NCI-H1436 treated with DMSO at 0.1 percent for 48 hours (cell line): ENCODE data around the gene PTGDS.

Experiments used
- DNase-seq: peaks from one replicate; lab custom pipeline; 2025; lab: John Stamatoyannopoulos, UW

Gene PTGDS

DNA sequence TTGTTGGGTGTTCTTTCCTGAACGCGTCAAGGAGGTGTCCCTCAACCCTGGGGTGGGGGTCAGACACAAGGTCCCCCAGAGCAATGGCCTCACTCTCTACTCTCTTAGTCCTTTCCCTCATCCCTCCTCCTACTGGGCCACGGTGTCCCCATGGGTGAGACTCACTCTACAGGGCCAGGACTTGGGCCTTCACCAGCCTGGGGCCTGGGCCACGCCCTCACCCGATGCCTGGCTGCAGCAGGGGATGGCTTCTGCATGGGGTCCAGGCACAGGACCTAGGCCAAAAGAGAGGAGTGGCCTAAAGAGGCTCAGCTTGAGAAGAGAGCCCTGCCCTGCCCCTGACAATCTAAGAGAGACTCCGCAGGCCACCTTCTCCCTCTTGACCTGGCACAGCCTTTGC lies 19.4 kb upstream of the PTGDS start:
- no peak for DNase-seq

DNA sequence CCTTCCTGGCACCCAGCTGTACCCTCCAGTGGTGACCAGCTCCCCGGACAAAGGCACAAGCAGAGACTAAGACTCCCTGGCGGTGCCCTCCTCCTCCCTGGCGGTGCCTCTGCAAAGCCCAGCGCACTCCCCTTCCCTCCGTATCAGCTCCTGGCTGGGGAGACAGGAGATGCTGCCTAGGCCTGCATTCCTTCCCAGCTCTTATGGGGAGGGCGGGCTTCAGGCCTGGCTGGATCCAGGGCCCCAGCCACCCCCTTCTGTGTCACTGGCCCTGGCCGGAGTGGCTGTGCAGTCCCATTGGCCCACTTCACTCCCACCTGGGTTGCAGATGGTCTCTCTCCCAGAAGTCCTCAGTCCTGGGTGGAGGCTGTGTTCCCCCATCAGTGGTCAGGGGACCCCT lies 18.8 kb upstream of the PTGDS start:
- no peak for DNase-seq

DNA sequence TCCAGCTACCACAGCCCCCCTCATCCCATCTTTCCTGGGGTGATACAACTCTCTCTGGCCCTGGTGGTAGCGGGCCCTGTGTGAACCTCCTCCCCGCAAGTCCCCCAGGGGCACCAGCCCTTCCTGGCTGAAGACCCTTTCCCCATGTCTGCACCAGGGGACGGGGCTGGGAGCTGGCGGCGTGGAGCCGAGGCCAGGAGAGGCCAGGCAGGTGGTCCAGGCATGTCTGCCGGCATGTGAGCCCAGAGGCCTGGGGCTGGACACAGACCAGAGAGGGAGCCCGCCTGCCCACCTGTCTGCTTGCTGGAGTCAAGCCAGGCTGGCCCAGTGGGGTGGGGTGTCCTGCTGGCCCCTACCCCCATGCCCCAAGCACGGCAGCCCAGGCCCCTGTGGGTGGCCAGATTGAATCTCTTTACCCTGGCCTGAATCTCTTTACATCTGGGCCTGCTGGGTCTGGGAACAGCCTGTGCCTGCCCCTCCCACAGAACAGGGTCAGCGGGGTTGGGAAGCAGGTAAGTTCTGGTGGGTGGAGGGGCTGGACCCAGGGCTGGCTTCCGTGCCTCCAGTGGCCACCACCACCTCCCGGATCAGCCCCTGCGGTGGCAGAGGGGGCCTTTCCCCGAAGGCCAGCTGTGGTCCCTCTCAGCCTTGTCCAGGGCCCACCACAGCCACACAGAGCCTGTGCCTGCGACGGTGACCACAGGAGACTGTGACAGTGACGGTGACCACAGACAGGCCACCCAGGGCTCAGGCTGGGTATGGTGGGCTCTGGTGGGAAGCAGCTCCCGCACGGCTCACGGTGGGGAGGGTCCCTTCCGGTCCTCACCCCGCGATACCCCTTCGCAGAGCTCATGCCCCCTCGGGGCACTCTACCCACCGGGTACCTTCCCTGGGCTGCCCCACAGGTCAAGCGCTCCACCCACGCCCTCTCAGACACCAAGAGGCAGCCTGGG lies 18.1 kb upstream of the PTGDS start:
- no peak for DNase-seq

DNA sequence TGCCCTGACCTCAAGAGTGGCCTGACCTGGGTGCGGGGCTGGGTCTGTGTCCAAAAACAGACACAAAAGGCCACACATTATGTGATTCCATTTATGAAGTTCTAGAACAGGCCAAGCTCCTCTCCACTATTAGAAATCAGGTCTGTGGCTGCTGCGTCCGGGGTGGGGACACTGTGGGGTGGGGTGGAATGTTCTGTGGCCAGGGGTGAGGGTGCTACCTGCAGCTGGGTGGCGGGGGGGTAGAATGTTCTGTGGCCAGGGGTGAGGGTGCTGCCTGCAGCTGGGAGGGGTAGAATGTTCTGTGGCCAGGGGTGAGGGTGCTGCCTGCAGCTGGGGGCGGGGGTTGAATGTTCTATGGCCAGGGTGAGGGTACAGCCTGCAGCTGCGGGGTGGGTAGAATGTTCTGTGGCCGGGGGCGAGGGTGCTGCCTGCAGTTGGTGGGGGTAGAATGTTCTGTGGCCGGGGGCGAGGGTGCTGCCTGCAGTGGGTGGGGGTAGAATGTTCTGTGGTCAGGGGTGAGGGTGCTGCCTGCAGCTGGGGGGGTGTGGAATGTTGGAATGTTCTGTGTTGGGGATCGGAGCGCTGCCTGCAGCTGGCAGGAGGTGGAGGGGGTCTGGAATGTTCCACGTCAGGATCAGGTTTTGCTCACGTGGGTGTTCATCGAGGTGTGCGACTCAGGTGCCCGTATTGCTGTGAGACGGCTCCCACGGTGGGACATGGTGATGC lies 16.9 kb upstream of the PTGDS start:
- no peak for DNase-seq

DNA sequence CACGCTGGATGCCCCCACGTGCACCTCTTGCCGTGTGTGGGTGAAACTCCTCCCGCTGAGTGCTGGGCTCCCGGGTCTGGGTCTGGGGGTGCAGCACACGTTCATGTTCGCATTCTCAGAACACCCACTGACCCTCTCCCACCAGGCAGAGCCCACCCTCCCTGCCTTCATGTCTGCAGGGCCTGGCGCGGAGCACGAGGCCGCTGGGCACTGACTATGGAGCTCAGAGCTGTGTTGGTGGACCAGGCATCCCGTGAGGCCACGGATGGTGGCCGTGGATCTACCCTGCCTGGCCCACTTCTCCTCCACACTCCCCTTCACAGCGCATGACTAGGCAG lies 16.4 kb upstream of the PTGDS start:
- DNase-seq: no peak

DNA sequence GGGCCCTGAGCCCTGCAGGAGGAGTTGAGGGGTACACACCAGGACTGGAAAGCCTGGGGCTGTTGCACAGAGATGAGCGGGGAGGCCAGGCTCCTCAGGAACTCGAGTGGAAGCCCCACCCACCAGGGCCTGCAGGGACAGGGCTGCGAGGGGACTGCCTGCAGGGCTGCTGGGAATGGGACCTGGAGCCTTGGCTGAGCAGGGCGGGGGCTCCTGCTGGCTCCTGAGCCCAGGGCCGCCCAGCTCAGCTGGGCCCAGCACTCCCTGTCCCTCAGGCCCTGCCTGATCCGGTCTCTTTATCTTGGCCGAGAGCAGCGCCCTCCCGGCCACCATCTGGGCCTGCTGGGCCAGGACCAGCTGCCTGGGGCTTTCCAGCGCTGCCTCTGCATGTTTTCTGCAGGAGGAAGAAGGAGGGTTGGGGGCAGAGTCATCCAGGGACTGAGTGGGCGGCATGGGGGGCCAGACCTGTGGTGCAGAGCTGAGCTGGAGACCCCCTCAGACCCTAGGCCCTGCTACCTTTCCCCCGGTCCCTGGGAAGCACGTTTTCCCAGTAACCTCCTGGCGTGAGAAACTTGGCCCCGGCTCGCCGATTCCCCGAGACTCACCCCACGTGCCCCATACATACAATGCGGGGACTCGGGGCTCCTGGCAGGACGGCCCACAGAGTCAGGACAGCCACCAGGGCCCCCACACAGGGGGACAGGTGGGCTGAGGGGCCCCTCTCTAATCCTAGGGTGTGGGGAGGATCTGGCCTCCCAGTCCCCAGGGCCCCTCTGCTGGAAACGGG lies 15.8 kb upstream of the PTGDS start:
- DNase-seq: no peak

DNA sequence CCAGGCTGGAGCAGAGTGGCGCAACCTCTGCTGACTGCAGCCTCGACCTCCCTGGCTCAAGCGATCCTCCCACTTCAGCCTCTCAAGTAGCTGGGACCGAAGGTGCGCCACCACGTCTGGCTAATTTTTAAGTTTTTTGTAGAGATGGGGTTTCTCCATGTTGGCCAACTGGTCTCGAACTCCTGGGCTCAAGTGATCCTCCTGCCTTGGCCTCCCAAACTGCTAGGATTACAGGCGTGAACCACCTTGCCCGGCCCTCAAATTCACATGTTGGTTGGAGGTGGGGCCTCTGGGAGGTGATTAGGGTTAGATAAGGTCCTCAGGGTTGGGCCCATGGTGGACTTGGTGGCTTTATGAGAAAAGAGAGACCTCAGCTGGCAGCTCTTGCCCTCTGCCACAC lies 15.1 kb upstream of the PTGDS start:
- DNase-seq: no peak

DNA sequence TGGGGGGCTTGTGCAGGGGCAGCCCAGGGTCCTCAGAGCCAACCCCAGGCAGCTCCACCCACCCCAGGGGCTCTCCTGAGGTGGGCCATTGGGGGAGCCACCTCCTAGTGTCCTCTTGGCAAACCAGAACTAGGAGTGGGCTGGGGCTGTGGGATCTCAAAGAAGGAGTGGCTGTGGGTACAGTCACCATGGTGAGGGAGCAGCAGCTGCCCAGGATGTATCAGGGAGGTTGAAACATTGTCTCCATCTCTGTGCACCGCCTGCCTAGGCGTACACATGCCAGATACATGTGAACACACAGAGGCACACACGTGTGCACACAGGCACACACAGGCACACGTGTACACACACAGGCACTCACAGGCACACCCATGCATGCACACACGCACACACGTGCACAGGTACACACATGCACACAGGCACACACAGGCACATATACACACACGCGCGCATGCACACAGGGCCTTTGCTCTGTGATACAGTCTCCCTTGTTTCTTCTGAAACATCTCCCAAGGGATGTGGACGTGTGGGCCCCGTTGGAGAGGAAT lies 14.5 kb upstream of the PTGDS start:
- DNase-seq: no peak

DNA sequence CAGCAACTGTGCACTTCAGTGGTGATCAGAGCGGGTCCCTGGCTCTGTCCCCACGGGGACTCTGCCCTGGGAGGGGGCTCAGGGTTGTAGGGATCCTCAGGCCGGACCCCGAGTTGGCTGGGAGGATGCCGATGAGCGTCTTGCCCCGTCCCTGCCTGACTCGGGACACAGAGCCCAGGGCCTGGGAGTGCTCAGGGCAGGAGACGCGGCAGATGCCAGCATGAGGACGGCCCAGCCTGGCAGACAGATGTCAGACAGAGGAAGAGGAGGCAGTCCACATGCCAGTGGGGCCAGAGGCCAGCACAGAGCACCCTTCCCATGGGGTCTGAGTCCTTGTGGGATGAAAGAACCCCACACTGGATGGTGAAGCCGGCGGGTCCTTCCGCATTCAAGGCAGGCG lies 14.0 kb upstream of the PTGDS start:
- DNase-seq: no peak

DNA sequence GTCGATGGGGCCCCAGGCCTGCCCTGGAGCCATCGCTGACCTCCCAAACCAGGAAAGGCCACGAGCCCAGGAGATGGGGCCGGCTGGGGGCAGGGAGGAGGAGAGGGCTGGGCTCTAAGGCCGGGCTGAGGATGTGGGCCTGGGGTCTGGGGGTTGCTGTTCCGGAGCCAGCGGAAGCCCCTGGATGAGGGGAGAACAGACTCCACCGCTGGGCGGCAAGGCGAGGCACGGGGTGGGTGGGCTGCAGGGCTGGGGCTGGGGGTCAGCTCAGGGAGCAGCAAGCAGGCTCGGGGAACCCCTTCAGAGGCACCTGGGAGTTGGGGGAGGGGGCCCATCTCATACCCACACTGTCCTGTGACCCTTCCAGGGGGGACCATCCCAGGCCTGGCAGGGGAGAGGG lies 13.6 kb upstream of the PTGDS start:
- DNase-seq: no peak

DNA sequence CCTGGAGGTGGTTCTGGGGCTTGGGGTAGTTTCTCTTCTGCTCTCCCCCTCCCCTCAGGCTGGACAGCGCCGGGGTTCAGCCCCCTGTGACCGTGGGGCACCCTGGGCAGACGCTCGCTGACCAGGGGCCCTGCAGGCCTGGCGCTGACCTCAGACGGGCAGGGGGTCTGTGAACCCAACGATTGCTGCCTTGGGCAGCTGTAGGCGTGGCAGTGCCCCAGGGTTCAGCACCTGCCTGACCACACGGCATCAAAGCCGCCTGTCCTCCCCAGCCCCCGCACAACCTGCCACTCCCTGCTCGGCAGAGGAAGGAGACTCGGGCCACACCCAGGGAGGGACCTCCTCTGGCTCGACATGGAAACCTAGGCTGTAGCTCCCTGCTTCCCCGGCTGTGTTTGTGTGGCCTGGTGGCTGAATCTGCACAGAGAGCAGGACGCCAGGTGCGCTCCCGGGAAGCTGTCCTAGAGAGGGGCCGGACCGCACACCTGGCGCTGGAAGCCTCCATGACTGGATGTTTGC lies 13.1 kb upstream of the PTGDS start:
- no peak for DNase-seq

DNA sequence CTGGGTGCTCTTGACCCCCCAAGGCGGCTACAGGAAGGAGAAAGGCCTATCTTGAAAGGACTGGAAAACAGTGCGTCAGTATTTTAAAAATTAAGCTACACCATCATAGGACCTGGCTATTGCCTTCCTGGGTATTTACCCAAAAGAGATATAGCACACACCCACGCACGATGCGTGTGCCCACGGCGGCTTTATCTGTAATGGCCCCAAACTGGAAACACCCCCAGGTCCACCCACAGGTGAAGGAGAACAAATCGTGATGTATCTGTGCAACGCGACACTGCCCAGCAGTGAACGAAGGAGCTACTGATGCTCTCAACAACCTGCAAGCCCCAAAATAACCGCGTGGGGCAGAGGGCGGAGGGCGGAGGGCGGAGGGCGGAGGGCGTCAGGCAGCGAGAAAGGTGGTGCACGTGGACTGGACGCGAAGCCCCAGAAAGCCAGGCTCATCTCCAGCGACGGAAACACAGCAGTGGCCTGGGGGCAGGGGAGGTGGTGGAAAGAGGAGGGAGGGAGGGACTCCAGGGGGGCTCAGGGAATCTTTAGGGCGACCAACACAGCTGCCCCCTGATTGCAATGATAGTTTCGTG lies 12.4 kb upstream of the PTGDS start:
- no peak for DNase-seq

DNA sequence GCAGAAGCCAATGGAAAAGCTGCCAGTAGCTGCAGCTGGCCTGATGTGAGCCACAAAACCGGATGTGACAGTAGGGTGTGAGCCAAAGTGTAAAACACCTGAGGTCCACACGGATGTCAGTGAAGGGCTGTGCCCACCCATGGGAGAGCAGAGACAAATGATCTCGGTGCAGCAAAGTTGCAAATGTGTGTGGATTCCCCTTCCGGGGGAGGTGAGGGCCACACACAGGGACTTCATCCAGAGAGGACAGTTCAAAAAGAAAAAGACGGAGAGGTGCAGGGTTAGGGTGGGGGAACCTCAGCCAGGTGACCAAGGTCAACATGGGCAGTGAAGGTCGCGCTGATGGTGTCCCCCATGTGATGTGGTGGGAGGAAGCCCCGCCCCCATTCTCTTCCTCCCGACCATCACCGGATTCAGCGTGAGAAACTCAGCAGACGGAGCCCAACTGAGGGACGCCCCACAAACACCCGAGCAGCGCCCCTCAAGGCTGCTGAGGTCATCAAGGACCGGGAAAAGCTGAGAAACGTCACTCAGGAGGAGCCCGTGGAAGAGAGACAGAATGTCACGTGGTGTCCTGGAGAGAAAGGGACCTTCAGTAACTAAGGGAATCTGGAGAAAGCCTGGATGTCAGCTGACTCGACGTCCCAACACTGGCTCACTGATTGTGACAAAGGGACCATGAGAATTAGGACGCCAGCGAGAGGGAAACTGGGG lies 11.4 kb upstream of the PTGDS start:
- no peak for DNase-seq

DNA sequence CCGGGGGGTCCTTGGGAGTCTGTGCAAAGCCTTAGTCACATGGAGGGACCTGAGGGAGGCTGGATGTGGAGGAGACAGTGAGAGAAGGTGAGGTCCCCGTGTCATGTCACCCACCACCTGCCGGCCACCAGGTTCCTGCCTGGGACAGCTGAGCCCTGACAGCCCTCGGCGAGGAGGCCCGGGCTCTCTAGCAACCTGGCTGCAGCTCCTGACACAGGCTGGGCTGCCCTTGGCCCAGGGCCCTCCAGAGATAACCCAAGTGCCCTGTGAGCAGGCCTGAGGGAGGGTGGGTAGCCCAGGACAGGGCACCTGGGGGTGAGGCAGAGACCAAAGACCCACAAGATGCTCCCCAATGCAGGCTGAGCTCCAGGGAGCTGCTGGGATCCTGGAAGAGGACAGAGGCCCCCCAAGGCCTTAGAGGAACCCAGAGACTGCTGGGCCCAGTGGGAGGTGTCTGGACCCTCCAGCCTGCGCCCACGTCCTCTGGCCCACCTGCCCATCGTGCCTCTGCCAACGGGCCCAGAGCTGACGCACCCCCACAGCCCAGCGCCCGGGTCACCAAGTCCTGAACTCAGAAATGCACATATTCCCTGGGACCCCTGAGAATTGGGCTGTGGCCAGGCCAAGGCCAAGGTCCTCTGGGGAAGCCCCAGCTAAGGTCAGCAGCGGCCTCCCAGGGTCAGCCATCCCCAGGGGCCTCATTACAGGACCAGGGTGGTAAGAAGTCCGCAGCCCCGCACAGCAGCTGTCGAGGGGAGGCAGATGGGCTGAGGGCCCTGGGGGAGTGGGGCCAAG lies 8.8 kb upstream of the PTGDS start:
- DNase-seq: no peak

DNA sequence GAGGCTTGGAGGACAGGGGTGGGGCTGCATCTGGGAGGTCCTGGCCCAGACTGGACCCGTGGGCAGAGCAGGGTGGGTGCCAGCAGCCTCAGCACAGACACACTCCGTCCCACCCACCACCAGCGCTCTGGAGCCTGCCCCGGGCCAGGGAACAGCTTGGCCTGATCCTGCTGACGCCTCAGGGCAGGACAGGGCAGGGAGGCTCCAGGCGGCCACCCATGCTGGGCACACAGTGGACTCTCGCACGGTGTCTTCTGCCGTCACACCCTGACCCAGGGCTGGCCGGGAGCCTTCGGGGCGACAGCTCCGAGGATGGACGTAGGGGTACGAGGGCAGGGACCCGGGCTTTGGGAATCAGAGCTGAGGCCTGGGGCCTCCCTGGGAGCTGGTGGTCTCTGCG lies 8.2 kb upstream of the PTGDS start:
- DNase-seq: no peak

DNA sequence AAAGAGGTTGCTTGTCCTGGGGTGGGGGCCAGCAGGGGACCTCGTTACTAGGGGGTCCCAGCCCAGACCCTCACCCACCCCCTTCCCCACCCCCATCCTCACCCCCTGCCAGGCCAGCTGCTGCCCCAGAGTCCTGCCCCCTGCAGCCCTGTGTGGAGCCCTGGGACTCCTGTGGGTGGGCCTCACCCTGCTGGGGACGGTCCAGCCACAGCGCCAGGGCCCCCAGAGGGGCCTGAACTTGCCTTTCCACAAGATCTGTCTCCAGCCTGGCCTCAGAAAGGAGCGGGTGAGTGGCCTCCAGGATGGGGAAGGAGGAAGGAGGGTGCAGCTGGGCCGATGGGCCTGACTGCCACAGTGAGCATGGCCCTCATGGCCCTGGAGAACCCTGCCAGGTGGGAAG lies 7.5 kb upstream of the PTGDS start:
- DNase-seq: no peak

DNA sequence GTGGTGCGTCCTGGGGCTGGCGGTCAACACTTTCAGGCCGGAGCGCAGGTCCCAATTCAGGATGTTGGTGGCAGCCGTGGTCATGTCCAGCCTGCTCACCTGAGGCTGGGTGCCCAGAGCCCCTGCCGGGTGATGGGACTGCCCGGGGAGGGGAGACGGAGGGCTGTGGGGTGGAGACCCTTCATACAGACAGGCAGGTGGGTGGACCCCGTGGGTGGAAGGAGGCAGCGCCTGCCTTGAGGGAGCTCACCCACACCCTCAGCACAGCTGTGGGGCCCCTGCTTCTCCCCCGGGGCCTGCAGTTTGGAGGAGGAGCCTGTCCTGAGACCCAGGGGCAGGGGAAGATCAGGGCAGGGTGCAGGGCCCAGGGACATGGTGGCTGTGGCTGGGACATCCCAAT lies 6.9 kb upstream of the PTGDS start:
- DNase-seq: no peak

DNA sequence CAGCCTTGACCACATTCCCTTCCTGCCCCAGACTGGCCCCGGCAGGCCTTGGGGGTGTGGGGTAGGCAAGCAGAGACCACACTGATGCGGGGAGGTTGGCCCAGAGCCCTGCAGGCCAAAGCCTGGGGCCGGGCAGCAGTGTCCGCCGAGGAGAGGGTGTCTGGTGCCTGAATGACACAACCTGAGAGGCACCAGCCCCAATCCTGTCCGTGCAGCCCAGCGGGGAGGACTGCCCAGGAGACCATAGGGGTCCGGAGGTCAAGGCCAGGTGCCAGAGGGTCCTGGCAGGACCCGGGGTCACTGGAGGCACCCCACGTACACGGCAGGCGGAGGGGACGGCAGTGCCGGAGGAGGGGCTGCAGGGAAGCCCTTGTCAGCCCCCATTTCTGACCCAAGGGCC lies 5.6 kb upstream of the PTGDS start:
- DNase-seq: no peak

DNA sequence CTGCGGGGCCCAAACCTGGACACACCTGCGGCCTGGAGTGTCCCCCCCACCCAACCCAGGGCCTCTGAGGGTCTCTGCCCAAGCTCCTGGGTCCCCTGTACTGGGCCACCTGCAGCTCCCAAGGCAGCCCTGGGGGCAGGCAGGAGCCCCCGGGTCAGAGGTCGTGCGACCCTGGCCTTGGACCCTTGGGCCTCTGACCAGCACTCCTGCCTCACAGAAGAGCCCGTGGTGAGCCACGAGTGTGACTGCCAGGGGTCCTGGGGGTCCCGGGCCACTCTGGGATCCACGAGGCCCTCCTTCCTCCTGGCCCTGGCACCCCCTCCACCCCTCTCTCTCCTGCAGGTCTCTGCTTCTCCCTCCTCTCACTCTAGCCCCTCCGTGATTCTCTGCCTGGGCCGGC lies 5.0 kb upstream of the PTGDS start:
- no peak for DNase-seq

DNA sequence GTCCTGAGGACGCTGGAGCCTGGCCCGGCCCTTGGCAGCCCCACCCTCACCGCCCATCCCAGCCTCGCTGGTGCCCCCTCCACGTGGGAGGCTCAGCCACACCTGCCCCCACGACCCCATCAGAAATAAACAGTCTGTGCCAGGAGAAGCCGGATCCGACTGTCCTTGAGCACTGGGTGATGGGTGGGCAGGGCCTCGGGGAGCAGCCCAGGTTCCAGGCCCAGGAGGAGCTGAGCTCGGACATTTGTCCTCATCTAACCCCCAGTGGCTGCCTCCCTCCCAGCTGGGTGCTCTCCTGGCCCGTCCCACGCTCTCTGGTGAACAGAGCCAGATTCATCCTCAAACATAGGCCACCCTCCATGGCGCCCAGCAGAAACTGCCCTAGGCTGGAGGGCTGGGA lies 4.6 kb upstream of the PTGDS start:
- DNase-seq: no peak
